A673 (cell line): Measurements from ENCODE around the gene SMIM17.

Experiments used
- EZH2 ChIP-seq: fragments of 200-600 bp; sonication (generic); IDR thresholded peaks from 2 replicates; pipeline ENCODE4 v1.6.1; 2017; ENCODE audit warnings: borderline replicate concordance, low read depth, mild to moderate bottlenecking, mixed read lengths, antibody characterized with exemption, low read length; ENCODE audit not compliant: poor library complexity, severe bottlenecking
- TF ChIP-seq, protein P1 (sequence below): fragments of 300-800, 200-600 bp; sonication (generic); conservative IDR thresholded peaks from 2 replicates; pipeline ENCODE4 v1.5.1; 2017; ENCODE audit warnings: low read depth, mild to moderate bottlenecking, antibody characterized with exemption, low read length, moderate library complexity, mixed read lengths

DNA sequence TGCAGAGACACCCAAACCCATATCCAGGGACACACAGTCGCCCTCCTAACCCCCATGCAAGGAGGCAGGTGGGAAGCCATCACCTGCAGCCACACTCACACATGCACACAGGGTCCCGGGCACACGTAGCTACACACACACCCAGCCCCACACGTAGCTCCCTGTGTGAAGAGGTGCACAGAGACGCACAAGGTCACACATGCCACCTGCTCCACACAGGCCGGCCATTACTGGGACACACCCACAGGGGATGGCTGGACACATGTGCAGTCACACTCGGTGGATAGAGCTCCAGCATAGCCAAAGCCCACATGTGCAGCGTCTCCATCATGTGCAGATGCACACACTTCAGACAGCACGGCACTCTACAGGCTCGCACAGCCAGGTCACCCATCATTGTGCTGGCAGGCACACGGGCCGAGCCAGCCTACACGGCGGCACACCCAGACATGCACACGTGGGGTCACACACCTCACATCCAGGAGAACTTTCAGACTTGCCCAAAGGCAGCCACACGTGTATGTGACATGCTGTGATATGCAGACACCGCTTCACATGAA, 27.5 kb downstream of the SMIM17 start:
- TF ChIP-seq, protein P1, sequence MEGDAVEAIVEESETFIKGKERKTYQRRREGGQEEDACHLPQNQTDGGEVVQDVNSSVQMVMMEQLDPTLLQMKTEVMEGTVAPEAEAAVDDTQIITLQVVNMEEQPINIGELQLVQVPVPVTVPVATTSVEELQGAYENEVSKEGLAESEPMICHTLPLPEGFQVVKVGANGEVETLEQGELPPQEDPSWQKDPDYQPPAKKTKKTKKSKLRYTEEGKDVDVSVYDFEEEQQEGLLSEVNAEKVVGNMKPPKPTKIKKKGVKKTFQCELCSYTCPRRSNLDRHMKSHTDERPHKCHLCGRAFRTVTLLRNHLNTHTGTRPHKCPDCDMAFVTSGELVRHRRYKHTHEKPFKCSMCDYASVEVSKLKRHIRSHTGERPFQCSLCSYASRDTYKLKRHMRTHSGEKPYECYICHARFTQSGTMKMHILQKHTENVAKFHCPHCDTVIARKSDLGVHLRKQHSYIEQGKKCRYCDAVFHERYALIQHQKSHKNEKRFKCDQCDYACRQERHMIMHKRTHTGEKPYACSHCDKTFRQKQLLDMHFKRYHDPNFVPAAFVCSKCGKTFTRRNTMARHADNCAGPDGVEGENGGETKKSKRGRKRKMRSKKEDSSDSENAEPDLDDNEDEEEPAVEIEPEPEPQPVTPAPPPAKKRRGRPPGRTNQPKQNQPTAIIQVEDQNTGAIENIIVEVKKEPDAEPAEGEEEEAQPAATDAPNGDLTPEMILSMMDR, result no peak
- no peak for TF ChIP-seq EZH2
